H1 (cell line): ENCODE measurements around the gene RTN4RL1.

Experiments used
- CTCF ChIP-seq, 3 experiments: IDR thresholded peaks; 1 replicate in 2 of 3; 2 replicates in 1 of 3; pipeline versions ENCODE4 v1.5.1 to v1.6.1; 2011; ENCODE audit warnings: low read length in 3 of 3, mild to moderate bottlenecking in 3 of 3, inconsistent platforms in 2 of 3, low read depth in 1 of 3, moderate library complexity in 1 of 3; ENCODE audit not compliant: insufficient read depth in 1 of 3; ENCODE audit errors: control extremely low read depth in 1 of 3
- JUN ChIP-seq: IDR thresholded peaks from 2 replicates; pipeline ENCODE4 v1.6.1; 2011; ENCODE audit warnings: low read depth, mild to moderate bottlenecking, improper control_type of control experiment, low read length
- MAFK ChIP-seq: IDR thresholded peaks from 2 replicates; pipeline ENCODE4 v1.6.1; 2012; ENCODE audit warnings: low read depth, mild to moderate bottlenecking, improper control_type of control experiment, low read length
- MAX ChIP-seq: IDR thresholded peaks from 2 replicates; pipeline ENCODE4 v1.6.1; 2012; ENCODE audit warnings: inconsistent platforms
- POLR2A ChIP-seq, 2 experiments: IDR thresholded peaks; 1 replicate in 1 of 2; 2 replicates in 1 of 2; pipeline ENCODE4 v1.6.1; 2011; ENCODE audit warnings: low read depth in 2 of 2, low read length in 2 of 2, mild to moderate bottlenecking in 2 of 2; ENCODE audit errors: control extremely low read depth in 1 of 2

- TF ChIP-seq JUN (no peak), CTCF (IDR thresholded peaks at IDR 0.05; ENCODE audit: control extremely low read depth in 1 of 3, insufficient read depth in 1 of 3, low read depth in 1 of 3, low read length in 3 of 3) (no peak), MAX (no peak), POLR2A (IDR thresholded peaks at IDR 0.05; ENCODE audit: control extremely low read depth in 1 of 2, low read depth in 2 of 2, low read length in 2 of 2) (no peak), MAFK (no peak)
These were observed 84.9 kb downstream of the RTN4RL1 start for GRCh38 chr17:1939981-1940809.
